ENCODE data around the gene ARHGEF25.

The ARHGEF25 gene

GRCh38 chr12:57622293-57623245 is 11.3 kb downstream of the ARHGEF25 start:
- DNase-seq (ENCODE audit: low spot score) (no peak), ATAC-seq (ENCODE audit: low read depth) (no peak)
- H3K27me3 ChIP-seq (ENCODE audit: insufficient read depth, poor library complexity, severe bottlenecking): peaks cover 44% of the 10 kb centered on the region
- TF ChIP-seq, protein P1, sequence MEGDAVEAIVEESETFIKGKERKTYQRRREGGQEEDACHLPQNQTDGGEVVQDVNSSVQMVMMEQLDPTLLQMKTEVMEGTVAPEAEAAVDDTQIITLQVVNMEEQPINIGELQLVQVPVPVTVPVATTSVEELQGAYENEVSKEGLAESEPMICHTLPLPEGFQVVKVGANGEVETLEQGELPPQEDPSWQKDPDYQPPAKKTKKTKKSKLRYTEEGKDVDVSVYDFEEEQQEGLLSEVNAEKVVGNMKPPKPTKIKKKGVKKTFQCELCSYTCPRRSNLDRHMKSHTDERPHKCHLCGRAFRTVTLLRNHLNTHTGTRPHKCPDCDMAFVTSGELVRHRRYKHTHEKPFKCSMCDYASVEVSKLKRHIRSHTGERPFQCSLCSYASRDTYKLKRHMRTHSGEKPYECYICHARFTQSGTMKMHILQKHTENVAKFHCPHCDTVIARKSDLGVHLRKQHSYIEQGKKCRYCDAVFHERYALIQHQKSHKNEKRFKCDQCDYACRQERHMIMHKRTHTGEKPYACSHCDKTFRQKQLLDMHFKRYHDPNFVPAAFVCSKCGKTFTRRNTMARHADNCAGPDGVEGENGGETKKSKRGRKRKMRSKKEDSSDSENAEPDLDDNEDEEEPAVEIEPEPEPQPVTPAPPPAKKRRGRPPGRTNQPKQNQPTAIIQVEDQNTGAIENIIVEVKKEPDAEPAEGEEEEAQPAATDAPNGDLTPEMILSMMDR (IDR thresholded peaks at IDR 0.05; ENCODE audit: poor library complexity, severe bottlenecking): no peak
- H3K9me3 ChIP-seq (ENCODE audit: severe bottlenecking): no peaks in the 10 kb centered on the region
- no peak overlapping the region for H3K27ac ChIP-seq (ENCODE audit: poor library complexity, severe bottlenecking)
- no peaks in the 10 kb centered on the region for H3K36me3 ChIP-seq (ENCODE audit: low read depth)
- H3K4me3 ChIP-seq (ENCODE audit: severe bottlenecking): no peak overlapping the region
- no peaks in the 10 kb centered on the region for H3K4me1 ChIP-seq (ENCODE audit: insufficient read depth, poor library complexity, severe bottlenecking)

- TF ChIP-seq, protein P1 (IDR thresholded peaks at IDR 0.05; ENCODE audit: poor library complexity, severe bottlenecking): no peak
Observed at GRCh38 chr12:57623385-57623784, 12.2 kb downstream of the ARHGEF25 start.

DNA sequence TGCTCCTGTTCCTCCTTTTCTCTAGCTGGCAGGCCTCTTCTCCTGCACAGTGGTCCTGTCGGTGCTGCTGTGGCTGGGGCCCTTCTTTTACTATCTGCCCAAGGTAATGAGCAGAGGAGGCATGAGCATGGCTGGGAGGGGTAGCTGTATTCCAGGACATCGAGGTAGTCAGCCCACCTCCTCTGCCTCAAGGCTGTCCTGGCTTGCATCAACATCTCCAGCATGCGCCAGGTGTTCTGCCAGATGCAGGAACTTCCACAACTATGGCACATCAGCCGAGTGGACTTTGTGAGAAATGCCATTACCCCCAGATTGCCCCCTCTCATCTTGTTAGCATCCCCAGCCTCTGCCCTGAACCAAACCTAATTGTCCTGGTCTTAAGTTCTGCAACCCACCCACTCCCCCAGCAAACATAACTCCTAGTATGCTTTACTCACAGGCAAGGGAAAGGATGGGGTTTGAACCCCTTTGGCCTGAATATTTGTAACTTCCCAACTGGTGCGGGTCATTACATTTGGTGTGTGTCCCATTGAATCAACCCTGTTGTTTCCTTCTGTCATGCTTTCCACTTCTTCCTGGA is 12.7 kb downstream of the ARHGEF25 start:
- H3K27ac ChIP-seq (ENCODE audit: poor library complexity, severe bottlenecking): no peak overlapping the region
- ATAC-seq (ENCODE audit: low read depth): no peak
- no peaks in the 10 kb centered on the region for H3K36me3 ChIP-seq (ENCODE audit: low read depth)
- H3K4me3 ChIP-seq (ENCODE audit: severe bottlenecking): no peak overlapping the region
- no peaks in the 10 kb centered on the region for H3K4me1 ChIP-seq (ENCODE audit: insufficient read depth, poor library complexity, severe bottlenecking)
- peaks cover 43% of the 10 kb centered on the region for H3K27me3 ChIP-seq (ENCODE audit: insufficient read depth, poor library complexity, severe bottlenecking)
- DNase-seq (ENCODE audit: low spot score): no peak
- no peaks in the 10 kb centered on the region for H3K9me3 ChIP-seq (ENCODE audit: severe bottlenecking)
- TF ChIP-seq, protein P1 (IDR thresholded peaks at IDR 0.05; ENCODE audit: poor library complexity, severe bottlenecking): no peak

More at GRCh38 chr12:57623385-57623784, 12.2 kb downstream of the ARHGEF25 start:
- DNase-seq (ENCODE audit: low spot score) (no peak), ATAC-seq (ENCODE audit: low read depth) (no peak)
- Histone ChIP-seq H3K27ac (ENCODE audit: poor library complexity, severe bottlenecking) (no peak overlapping the region), H3K27me3 (ENCODE audit: insufficient read depth, poor library complexity, severe bottlenecking) (peaks cover 44% of the 10 kb centered on the region), H3K4me3 (ENCODE audit: severe bottlenecking) (no peak overlapping the region), H3K4me1 (ENCODE audit: insufficient read depth, poor library complexity, severe bottlenecking) (no peaks in the 10 kb centered on the region), H3K36me3 (ENCODE audit: low read depth) (no peaks in the 10 kb centered on the region), H3K9me3 (ENCODE audit: severe bottlenecking) (no peaks in the 10 kb centered on the region)

DNA sequence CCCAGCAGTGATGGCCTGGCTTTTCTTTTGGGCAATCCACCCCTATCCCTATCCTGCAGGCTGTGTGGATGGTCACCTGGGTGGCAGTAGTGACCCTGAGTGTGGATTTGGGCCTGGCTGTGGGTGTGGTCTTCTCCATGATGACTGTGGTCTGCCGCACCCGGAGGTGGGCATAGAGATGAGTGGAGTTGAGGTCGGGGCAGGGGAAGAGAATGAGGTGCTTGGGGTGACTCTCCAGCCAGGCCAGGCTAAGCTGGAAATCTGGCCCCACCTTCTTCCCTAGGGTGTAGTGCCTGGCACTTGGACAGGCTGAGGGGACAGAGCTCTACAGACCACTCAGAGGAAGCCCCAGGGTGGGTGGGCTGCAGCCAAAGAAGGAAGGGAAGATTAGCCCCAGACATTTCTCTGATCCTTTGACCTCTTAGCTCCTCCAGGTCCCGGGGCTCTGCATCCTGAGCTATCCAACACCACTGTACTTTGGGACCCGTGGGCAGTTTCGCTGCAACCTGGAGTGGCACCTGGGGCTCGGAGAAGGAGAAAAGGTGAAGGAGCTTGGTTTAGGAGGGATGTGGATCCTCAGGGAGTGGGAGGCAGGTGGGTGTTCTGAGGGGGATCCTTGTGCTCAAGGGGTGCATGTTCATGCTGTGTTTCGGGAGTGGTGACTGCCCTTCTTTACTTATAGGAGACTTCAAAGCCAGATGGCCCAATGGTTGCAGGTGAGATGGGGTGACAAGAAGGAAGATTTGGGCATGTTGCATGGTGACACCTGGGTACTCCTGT is 13.4 kb downstream of the ARHGEF25 start:
- DNase-seq (ENCODE audit: low spot score): peak; percentile 40

More for the DNA sequence above, 13.4 kb downstream of the ARHGEF25 start:
- Histone ChIP-seq H3K9me3 (ENCODE audit: severe bottlenecking) (no peaks in the 10 kb centered on the region), H3K4me1 (ENCODE audit: insufficient read depth, poor library complexity, severe bottlenecking) (no peaks in the 10 kb centered on the region), H3K27ac (ENCODE audit: poor library complexity, severe bottlenecking) (no peak overlapping the region), H3K4me3 (ENCODE audit: severe bottlenecking) (no peak overlapping the region), H3K36me3 (ENCODE audit: low read depth) (no peaks in the 10 kb centered on the region), H3K27me3 (ENCODE audit: insufficient read depth, poor library complexity, severe bottlenecking) (peaks cover 35% of the 10 kb centered on the region)
- no peak for ATAC-seq (ENCODE audit: low read depth)
- TF ChIP-seq, protein P1 (IDR thresholded peaks at IDR 0.05; ENCODE audit: poor library complexity, severe bottlenecking): no peak
